Measurements from ENCODE around the gene SNX5.
"Not testable (repeated sequence)": the region's sequence is repeated elsewhere in the genome, so short reads cannot be mapped to it uniquely, and the experiment has no call there.

The SNX5 gene

DNA sequence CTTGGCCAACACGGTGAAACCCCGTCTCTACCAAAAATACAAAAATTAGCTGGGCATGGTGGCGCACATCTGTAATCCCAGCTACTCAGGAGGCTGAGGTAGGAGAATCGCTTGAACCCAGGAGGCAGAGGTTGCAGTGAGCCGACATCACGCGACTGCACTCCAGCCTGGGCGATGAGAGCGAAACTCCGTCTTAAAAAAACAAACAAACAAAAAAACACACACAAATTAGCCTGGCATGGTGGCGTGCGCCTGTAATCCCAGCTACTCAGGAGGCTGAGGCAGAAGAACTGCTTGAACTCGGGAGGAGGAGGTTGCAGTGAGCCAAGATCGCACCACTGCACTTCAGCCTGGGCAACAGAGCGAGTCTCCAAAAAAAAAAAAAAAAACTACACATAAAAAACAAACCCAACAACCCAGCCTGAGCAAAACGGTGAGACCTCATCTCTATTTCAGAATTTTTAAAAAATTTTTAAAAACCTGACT lies 8.2 kb downstream of the SNX5 start:
- not testable (repeated sequence) for DNase-seq (ENCODE audit: low read depth)

DNA sequence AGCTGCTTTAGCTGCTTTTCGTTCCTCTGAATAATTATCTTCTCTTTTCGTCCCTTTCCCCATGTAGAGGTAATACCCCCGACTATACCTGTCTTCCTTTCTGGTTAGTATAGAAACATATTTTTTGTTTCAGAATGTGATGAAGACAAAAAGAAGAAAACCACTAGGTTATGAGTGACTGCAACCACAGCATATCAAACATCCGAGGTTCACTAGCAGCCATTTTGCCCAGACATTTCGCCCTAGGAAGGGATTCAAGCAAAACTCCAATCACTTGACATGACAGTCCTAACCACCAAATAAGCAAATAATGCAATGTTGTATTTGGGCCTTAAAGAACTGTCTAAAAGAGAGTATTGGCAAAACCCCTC lies 9.4 kb downstream of the SNX5 start:
- no peak for DNase-seq (ENCODE audit: low read depth)

- DNase-seq (ENCODE audit: low read depth), result no peak
These were observed 10.0 kb downstream of the SNX5 start for GRCh38 chr20:17958373-17959256.

DNA sequence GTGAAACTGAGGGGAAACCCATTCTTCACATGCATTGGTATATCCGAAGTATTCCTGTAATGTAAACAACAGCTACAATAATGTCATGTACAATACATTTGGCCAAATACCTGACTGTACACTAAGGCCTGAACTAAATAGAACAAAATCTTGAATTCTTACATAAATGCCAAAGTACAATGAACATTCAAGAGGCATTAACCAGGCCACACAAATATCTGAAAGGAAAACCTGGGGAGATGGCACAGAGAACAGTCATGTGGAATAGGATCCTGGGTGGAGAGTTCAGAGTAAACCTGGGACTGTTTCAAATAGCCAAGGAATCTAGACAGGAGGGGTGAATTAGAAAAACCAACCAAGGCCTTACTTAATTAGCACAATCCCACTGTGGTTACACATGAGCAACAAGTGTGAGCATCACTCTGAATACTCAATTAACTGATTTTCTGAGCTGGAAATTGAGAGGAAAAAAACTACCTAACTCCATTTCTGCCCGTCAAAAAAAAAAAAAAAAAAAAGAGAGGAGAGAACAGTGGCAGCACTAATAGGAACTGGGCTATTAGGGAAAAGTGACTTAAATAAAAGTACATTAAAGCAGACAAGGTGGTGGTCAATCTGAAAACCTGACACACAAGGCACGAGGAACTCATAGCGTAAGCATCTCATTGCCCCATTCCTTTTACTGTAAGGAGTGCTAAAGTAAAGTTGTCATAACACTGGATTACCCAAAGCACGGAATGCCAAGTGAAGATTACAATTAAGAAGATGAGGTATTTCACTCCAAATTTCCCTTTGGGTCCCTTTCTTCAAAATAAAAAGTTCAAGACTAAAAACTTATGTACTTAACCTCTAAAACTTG lies 10.9 kb downstream of the SNX5 start:
- DNase-seq (ENCODE audit: low read depth), result no peak

GRCh38 chr20:17956099-17956685 lies 12.4 kb downstream of the SNX5 start:
- DNase-seq (ENCODE audit: low read depth), result no peak

DNA sequence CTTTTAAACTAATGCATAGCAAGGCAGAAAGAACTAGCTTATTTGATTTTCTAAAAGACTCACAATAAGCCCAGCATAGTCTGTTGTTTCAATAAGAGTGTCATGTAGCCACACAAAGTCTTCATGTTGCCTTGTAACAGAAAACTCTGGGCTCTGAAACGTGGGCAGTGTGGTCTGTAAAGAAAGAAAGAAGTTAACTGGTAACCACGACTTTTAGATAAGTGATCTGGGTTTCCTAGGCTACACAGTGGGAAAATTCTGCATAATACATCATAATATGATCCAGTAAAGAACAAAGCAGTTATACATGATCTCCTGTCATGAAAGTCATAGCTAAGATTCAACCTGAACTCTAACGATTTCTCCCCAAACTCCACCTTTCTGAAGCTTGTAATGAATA lies 13.3 kb downstream of the SNX5 start:
- DNase-seq (ENCODE audit: low read depth), result no peak

GRCh38 chr20:17953935-17954334 lies 14.7 kb downstream of the SNX5 start:
- no peak for DNase-seq (ENCODE audit: low read depth)

DNA sequence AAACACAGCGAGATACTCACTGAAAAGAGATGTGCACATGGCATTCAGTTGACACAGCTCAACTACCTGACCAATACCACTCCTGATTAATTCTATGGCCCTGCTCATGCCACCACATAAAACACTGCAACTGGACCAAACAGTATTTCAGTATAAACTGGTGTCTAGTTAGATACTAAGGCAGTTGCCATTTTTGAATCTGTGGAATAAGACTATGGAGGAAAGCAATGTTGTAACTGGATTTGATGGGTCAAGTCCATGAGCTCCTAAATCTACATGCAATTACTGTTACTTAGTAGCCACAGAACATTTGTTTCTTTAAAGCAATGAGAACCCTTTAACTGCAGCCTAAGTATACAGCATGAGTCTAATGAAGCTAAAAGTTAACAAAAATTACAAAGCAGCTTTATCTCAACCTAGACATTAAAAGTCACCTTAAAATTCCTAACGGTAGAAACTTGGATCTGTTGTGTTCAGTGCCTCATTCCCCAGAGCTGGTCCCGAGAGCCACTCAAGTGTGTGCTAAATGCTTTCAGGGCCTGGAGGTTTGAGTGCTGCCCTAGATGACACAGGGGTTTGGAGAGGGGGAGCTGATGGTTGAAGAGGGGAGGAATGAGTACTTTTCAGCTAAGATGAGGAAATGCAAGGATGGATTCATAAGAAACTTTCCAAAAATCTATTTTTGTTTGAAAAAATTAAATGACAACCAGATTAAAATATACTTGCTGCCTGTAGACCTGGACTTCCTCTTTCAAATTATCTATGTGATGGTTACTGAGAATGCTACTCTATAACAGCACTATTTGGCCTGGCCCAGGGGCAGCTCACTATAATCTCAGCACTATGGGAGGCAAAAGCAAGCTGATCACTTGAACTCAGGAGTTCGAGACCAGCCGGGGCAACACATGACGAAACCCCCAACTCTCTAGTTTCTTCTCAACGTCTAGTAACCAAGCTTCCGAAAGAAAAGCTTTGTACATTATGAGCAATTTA lies 15.6 kb downstream of the SNX5 start:
- DNase-seq (ENCODE audit: low read depth), result no peak

- no peak for DNase-seq (ENCODE audit: low read depth)
These were observed 17.3 kb downstream of the SNX5 start for GRCh38 chr20:17951323-17951722.

- DNase-seq (ENCODE audit: low read depth), result no peak
These were observed 17.9 kb downstream of the SNX5 start for GRCh38 chr20:17950670-17951069.

- DNase-seq (ENCODE audit: low read depth), result no peak
These were observed 18.7 kb downstream of the SNX5 start for GRCh38 chr20:17949899-17950298.

GRCh38 chr20:17948442-17948841 lies 20.2 kb downstream of the SNX5 start:
- no peak for DNase-seq (ENCODE audit: low read depth)

- DNase-seq (ENCODE audit: low read depth), result no peak
These were observed 21.1 kb downstream of the SNX5 start for GRCh38 chr20:17947474-17947815.

- DNase-seq (ENCODE audit: low read depth), result no peak
These were observed 21.8 kb downstream of the SNX5 start for GRCh38 chr20:17946572-17947473.

GRCh38 chr20:17946040-17946439 lies 22.6 kb downstream of the SNX5 start:
- DNase-seq (ENCODE audit: low read depth), result no peak

DNA sequence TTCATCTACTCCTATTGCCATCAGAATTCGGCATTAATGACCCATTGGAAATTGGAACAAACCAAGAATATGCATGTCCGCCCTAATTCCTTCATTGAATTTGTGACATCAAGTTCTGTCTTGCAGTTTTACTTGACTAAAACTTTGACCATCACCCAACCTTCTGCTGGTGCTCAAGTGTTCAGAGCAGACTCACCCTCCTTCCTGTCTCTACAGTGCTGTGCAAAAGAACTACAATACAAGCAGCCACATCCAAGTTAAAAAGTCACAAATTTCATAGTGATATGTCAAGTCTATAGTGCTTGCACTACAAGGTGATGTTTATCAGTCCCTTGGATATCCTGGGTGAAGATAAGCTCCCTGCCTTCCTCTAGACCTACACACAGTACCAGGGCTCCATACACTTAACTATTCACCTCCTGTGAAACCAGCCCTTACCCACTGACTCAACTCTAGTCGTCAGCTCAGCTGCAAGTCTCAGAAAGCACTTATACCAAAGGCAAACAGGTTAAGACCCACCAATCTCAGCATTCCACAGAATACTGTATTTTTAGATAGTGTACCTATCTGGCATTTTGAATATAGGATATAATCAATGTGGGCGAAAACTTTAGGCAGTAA lies 23.6 kb downstream of the SNX5 start:
- DNase-seq (ENCODE audit: low read depth), result no peak

- no peak for DNase-seq (ENCODE audit: low read depth)
These were observed 25.3 kb downstream of the SNX5 start for GRCh38 chr20:17943343-17943742.

DNA sequence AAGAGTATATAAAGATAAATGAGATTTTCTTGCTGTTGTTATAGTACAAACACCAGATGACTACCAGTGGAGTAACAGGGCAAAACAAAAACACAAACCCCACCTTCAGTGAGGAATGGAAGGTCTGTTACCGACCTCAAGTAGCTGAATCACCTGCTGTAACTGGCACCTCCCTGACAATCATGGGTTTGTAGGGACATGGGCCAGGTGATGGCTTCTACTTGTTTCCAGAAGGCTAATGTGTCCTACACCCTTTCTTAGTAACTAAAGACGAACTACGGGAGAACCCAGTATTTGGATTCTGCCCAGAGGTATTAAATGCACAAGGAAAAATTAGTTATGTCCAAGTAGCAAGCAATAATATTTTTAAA lies 26.8 kb downstream of the SNX5 start:
- DNase-seq (ENCODE audit: low read depth), result no peak

DNA sequence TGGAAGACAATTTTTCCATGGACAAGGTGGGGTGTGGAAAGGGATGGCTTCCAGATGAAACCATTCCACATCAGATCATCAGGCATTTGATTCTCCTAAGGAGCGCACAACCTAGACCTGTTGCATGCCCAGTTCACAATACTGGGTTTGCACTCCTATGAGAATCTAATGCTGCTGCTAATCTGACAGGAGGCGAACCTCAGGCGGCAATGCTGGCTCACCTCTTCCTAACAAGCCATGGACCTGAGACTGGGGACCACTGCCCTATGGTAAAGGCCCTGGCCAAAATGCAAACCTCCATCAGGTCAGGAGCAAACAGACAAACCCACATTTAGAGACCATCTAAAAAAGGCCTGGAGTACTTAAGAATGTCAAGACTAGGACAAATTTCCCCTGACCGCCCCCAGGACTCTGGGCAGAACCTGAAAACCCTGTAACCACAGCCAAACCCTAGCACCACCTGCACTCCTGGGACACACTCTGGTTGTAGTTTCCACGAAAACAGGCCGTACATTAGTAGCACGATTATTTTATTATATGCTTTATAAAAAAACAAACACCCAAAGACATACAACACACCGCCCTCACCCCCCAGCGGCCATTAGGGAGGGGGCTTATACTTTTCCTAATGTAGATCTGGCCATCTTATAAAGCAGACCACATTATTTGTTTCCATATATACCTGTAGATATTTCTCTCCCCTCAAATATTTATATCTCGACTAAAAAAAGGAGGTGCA lies 27.3 kb downstream of the SNX5 start:
- no peak for DNase-seq (ENCODE audit: low read depth)

All from GM04503 (cell line).